Neural progenitor cell (in vitro differentiated cells): ENCODE results near the gene ZNF280B. TPM values are rescaled to one million over a fixed set of nuclear protein-coding genes. Genes with fewer than 3 reads are reported as not detected.

Source experiments
- DNase-seq: peaks from one replicate; pipeline ENCODE4 v3.0.0-alpha.2; 2016; ENCODE audit warnings: low spot score
- H2AFZ ChIP-seq: fragments of 200-600 bp; sonication (generic); replicated peaks from 2 replicates; pipeline ENCODE4 v1.6.1; 2016; ENCODE audit warnings: antibody characterized with exemption
- H3F3A ChIP-seq: fragments of 200-600 bp; sonication (generic); 2 replicates; pipeline ENCODE4 v1.6.1; 2016; ENCODE audit warnings: antibody characterized with exemption, low read depth
- H3K27ac ChIP-seq: fragments of 200-600 bp; sonication (generic); 2 replicates; pipeline ENCODE4 v1.5.1; 2016; ENCODE audit warnings: mild to moderate bottlenecking
- H3K27me3 ChIP-seq: fragments of 200-600 bp; sonication (generic); 2 replicates; pipeline ENCODE4 v1.6.1; 2016; ENCODE audit warnings: mild to moderate bottlenecking, moderate library complexity
- H3K36me3 ChIP-seq: fragments of 200-600 bp; sonication (generic); 2 replicates; pipeline ENCODE4 v1.5.1; 2016
- H3K4me1 ChIP-seq: fragments of 200-600 bp; sonication (generic); 2 replicates; pipeline ENCODE4 v1.6.1; 2016; ENCODE audit warnings: mixed run types
- H3K4me2 ChIP-seq: fragments of 200-600 bp; sonication (generic); 2 replicates; pipeline ENCODE4 v1.6.1; 2016
- H3K4me3 ChIP-seq: fragments of 200-600 bp; sonication (generic); 2 replicates; pipeline ENCODE4 v1.5.1; 2016
- H3K79me2 ChIP-seq: fragments of 200-600 bp; sonication (generic); 2 replicates; pipeline ENCODE4 v1.6.1; 2016; ENCODE audit warnings: low read depth
- H3K9ac ChIP-seq: fragments of 200-600 bp; sonication (generic); 2 replicates; pipeline ENCODE4 v1.6.1; 2016
- H3K9me3 ChIP-seq: fragments of 200-600 bp; sonication (generic); 2 replicates; pipeline ENCODE4 v1.5.1; 2016; ENCODE audit warnings: low read depth
- H4K20me1 ChIP-seq: fragments of 200-600 bp; sonication (generic); 2 replicates; pipeline ENCODE4 v1.6.1; 2016; ENCODE audit warnings: low read depth
- H3K27ac Mint-ChIP-seq: 3 replicates; pipeline ENCODE4 v1.8.0; 2021; ENCODE audit warnings: mixed read lengths
- H3K27me3 Mint-ChIP-seq: 2 replicates; pipeline ENCODE4 v1.8.0; 2022; ENCODE audit warnings: low read depth, mild to moderate bottlenecking, inconsistent platforms, moderate library complexity, mixed read lengths; ENCODE audit not compliant: insufficient read depth
- H3K36me3 Mint-ChIP-seq: 3 replicates; pipeline ENCODE4 v1.8.0; 2021; ENCODE audit warnings: mixed read lengths
- H3K4me1 Mint-ChIP-seq: 3 replicates; pipeline ENCODE4 v1.8.0; 2021; ENCODE audit warnings: mixed read lengths
- H3K4me3 Mint-ChIP-seq: 3 replicates; pipeline ENCODE4 v1.8.0; 2021; ENCODE audit warnings: mild to moderate bottlenecking, moderate library complexity, mixed read lengths
- H3K9me3 Mint-ChIP-seq: 3 replicates; pipeline ENCODE4 v1.8.0; 2020; ENCODE audit warnings: mixed read lengths
- CTCF ChIP-seq: fragments of 200-600 bp; sonication (generic); IDR thresholded peaks from 2 replicates; pipeline ENCODE4 v1.5.1; 2017; ENCODE audit warnings: antibody characterized with exemption, mild to moderate bottlenecking
- EZH2 ChIP-seq: fragments of 200-600 bp; sonication (generic); IDR thresholded peaks from 2 replicates; pipeline ENCODE4 v1.6.1; 2017; ENCODE audit warnings: antibody characterized with exemption, mild to moderate bottlenecking, moderate library complexity
- EZH2phosphoT487 ChIP-seq: fragments of 200-600 bp; sonication (generic); IDR thresholded peaks from 2 replicates; pipeline ENCODE4 v1.6.1; 2017; ENCODE audit warnings: antibody characterized with exemption
- total RNA-seq: library from RNA; depleted of rRNA; stranded (reverse); fragments of >200 nt; gene quantifications from 2 replicates; pipeline ENCODE4 v1.2.3, GENCODE V29; 2015; ENCODE audit warnings: low replicate concordance

Gene ZNF280B
- total RNA-seq, 1 donor from 2014 or later, result 14.2 TPM

DNA sequence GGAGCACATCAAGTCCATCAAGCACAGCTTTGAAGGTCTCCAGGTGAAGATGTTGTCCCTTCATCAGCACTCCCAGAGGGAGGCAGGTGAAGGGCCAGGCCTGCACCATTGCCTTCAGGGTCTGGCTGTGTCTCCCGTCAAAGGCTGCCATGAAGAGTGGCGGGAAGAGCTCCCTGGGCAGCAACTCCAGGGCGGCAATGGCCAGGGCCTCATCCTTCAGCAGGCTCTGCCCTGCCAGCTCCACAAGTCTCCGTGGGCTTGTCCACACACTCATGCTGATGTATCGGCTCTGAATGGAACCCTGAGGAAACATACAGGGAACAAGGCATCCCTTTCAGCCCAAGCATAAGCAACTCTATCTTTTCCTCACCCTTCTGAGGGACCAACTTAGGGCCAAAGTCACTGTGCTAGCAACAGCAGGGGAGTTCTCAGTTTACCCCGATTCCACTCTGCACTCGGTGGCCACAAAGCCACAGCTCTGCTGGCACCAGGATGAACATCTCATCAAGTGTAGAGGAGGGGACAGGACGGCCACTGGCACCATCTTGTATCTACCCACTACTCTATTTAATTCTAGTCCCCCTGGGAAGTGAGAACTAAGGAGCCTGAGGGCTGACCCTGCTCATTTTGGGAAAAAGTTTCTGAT, 42.4 kb upstream of the ZNF280B start:
- TF ChIP-seq EZH2phosphoT487, result no peak
- no peak for TF ChIP-seq EZH2
- TF ChIP-seq CTCF, result no peak
- H3K9me3 ChIP-seq, result no peaks in the 10 kb centered on the region
- DNase-seq, result no peak
- H3K79me2 ChIP-seq, result no peaks in the 10 kb centered on the region
- no peaks in the 10 kb centered on the region for H3K36me3 ChIP-seq
- no peak overlapping the region for H3K4me2 ChIP-seq
- no peak overlapping the region for H3K9ac ChIP-seq
- H3K4me3 ChIP-seq, result no peak overlapping the region
- H4K20me1 ChIP-seq, result no peaks in the 10 kb centered on the region
- Mint-ChIP-seq H3K27ac (no peak overlapping the region), H3K4me3 (no peak overlapping the region), H3K9me3 (no peaks in the 10 kb centered on the region), H3K27me3 (peaks cover 8% of the 10 kb centered on the region), H3K4me1 (no peaks in the 10 kb centered on the region), H3K36me3 (no peaks in the 10 kb centered on the region)
- H3F3A ChIP-seq, result no peaks in the 10 kb centered on the region
- H3K27me3 ChIP-seq, result peaks cover 99% of the 10 kb centered on the region
- H3K4me1 ChIP-seq, result no peaks in the 10 kb centered on the region
- H2AFZ ChIP-seq, result no peak overlapping the region
- no peak overlapping the region for H3K27ac ChIP-seq

- H3K27ac Mint-ChIP-seq, result no peak overlapping the region
- no peaks in the 10 kb centered on the region for H3K36me3 ChIP-seq
- TF ChIP-seq EZH2 (no peak), CTCF (no peak), EZH2phosphoT487 (no peak)
- H3K27me3 Mint-ChIP-seq, result peaks cover 6% of the 10 kb centered on the region
- no peak overlapping the region for H2AFZ ChIP-seq
- H4K20me1 ChIP-seq, result no peaks in the 10 kb centered on the region
- H3K4me1 ChIP-seq, result no peaks in the 10 kb centered on the region
- H3K4me2 ChIP-seq, result no peak overlapping the region
- no peak for DNase-seq
- no peaks in the 10 kb centered on the region for H3K79me2 ChIP-seq
- no peak overlapping the region for H3K9ac ChIP-seq
- no peaks in the 10 kb centered on the region for H3K9me3 ChIP-seq
- H3K9me3 Mint-ChIP-seq, result no peaks in the 10 kb centered on the region
- no peaks in the 10 kb centered on the region for H3K36me3 Mint-ChIP-seq
- no peak overlapping the region for H3K4me3 Mint-ChIP-seq
- H3K27ac ChIP-seq, result no peak overlapping the region
- no peaks in the 10 kb centered on the region for H3K4me1 Mint-ChIP-seq
- H3F3A ChIP-seq, result no peaks in the 10 kb centered on the region
- no peak overlapping the region for H3K4me3 ChIP-seq
- peaks cover 100% of the 10 kb centered on the region for H3K27me3 ChIP-seq
Observed at GRCh38 chr22:22548910-22549309, 40.4 kb upstream of the ZNF280B start.

- Histone ChIP-seq H3K4me1 (no peaks in the 10 kb centered on the region), H2AFZ (no peak overlapping the region), H3K9ac (no peak overlapping the region), H3K27ac (no peak overlapping the region), H3K36me3 (no peaks in the 10 kb centered on the region), H4K20me1 (no peaks in the 10 kb centered on the region), H3K79me2 (no peaks in the 10 kb centered on the region), H3K4me3 (no peak overlapping the region), H3F3A (no peaks in the 10 kb centered on the region), H3K9me3 (no peaks in the 10 kb centered on the region), H3K27me3 (peaks cover 100% of the 10 kb centered on the region), H3K4me2 (no peak overlapping the region)
- Mint-ChIP-seq H3K36me3 (no peaks in the 10 kb centered on the region), H3K4me1 (no peaks in the 10 kb centered on the region), H3K4me3 (no peak overlapping the region), H3K27ac (no peak overlapping the region), H3K27me3 (peaks cover 5% of the 10 kb centered on the region), H3K9me3 (no peaks in the 10 kb centered on the region)
- DNase-seq, result no peak
- TF ChIP-seq EZH2phosphoT487, result no peak
- TF ChIP-seq EZH2, result no peak
- TF ChIP-seq CTCF, result no peak
Observed at GRCh38 chr22:22548317-22548716, 39.8 kb upstream of the ZNF280B start.
